Erythroblast (primary cell): Measurements from ENCODE around the gene AP2A2.

Source experiments
- DNase-seq, 2 experiments: peaks; one replicate each; lab custom pipeline; 2025; lab: John Stamatoyannopoulos, UW
- GATA1 ChIP-seq: IDR thresholded peaks from 2 replicates; pipeline ENCODE4 v1.6.1; 2011; ENCODE audit warnings: low read depth, mild to moderate bottlenecking, control low read depth, low read length, moderate library complexity
- POLR2A ChIP-seq: IDR thresholded peaks from 2 replicates; pipeline ENCODE4 v1.6.1; 2011; ENCODE audit warnings: mild to moderate bottlenecking, low read length

The AP2A2 gene

DNA sequence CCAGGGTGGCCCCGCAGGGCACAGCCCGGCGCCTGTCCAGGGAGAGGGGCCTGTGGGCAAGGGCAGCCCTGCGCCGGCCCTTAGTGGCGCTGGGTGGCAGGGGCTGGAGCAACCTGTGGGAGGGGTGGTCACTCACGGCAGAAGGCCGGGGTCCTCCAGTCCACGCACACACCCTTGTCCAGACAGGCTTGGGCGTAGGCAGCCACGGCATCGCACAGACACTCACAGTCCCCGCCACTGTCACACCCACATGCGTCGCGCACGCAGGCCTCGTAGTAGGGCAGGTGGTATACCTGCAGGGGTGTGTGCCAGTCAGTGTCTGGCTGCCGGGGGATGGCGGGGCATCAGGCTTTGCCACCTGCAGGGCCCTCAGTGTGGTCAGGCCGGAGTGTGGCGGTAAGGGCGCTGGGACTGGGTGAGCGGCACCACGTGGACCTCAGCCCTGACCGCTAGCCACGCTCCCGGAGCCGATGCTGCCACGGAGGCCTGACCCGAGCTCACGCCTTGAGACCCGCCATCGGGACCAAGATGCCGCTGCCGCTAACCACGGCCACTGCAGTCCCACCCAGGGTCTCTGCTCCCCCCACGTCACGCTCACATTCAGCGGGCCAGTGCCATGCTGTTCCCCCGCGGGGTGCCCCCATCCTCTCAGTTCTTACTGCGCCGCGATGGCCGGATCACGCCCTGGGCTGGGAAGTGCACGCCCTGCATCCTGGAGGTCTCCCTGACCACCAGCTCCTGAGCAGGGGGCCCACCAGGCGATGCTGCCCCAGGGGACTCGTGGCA lies 98.3 kb downstream of the AP2A2 start:
- DNase-seq = no peak
- TF ChIP-seq POLR2A (no peak), GATA1 (no peak)

DNA sequence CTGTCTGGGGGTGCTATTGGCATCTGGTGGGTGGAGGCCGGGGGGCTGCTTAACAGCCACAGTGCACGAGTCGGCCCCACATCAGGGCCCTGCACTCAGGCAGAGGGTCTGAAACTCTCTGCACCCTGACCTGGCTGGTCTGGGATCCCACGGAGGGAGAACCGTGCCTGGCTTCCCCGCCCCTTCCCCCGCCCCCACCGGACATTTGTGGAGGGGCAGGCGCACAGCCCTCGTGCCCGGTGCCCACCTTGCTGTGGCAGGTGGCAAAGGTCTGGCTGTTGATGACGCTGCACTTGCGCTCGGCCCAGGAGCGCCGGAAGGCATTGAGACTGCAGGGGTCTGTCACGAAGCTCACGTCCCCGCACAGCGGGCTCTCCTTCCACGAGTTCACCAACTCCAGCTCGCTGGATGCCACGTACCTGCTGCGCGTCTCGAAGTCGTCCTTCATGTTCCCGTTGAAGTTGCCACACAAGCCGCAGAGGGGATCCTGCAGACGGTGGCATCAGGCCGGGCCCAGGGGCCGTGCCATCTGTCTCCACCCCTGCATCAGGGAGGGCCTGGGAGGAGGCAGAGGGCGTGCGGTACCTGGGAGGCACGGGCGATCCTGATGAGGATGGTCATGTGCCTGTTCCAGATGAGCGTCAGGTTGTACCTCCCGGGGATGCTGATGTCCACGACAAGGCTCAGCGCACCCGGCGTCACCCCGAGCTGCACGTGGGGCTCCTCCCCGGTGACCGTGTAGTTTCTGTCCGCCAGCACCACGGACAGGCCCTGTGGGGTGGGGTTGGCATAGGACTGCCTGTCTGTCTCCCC lies 99.1 kb downstream of the AP2A2 start:
- no peak for DNase-seq
- TF ChIP-seq GATA1 (no peak), POLR2A (no peak)

GRCh38 chr11:1025410-1026162 lies 99.9 kb downstream of the AP2A2 start:
- no peak for TF ChIP-seq GATA1
- no peak for TF ChIP-seq POLR2A
- no peak for DNase-seq

- no peak for TF ChIP-seq POLR2A
- no peak for TF ChIP-seq GATA1
- no peak for DNase-seq
Measured at GRCh38 chr11:1026163-1026450, 100.4 kb downstream of the AP2A2 start.

DNA sequence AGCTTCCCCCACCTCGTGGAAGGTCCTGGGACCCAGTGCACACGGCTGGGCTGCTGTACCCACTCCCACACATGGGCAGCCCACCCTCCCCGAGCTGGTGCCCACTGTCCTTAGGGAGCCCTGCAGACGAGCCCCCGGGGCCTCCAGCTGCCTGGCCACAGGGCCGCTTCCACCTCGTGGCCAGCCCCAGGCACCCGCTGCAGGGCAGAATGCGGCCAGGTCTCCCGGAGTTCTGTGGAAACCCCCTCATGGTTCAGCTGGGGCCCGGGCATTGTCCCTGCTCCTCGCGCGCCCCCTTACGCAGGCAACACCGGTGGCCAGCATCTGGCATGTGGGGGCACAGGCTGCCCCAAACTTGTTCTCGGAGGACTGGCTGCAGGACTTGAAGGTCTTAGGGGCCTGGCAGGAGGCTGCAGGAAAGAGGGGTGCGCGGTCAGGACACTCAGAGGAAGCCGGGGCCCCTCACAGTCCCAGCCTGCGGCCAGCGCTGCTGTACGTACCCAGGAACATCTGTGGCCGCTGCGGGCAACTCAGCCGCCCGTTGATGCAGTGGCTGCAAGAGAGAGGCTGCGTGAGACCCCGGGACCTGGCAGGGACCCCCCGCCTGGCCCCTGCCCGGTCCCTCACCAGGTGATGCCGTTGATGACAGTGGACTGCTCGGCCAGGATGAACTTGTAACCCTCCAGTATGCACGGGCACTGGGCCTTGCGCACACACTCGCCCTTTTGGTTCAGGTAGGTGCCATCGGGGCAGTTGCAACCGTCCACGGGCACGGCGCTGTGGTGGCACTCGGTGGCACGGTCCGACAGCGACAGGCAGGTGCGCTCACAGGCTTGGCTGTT lies 101.2 kb downstream of the AP2A2 start:
- no peak for DNase-seq
- TF ChIP-seq POLR2A (no peak), GATA1 (no peak)

DNA sequence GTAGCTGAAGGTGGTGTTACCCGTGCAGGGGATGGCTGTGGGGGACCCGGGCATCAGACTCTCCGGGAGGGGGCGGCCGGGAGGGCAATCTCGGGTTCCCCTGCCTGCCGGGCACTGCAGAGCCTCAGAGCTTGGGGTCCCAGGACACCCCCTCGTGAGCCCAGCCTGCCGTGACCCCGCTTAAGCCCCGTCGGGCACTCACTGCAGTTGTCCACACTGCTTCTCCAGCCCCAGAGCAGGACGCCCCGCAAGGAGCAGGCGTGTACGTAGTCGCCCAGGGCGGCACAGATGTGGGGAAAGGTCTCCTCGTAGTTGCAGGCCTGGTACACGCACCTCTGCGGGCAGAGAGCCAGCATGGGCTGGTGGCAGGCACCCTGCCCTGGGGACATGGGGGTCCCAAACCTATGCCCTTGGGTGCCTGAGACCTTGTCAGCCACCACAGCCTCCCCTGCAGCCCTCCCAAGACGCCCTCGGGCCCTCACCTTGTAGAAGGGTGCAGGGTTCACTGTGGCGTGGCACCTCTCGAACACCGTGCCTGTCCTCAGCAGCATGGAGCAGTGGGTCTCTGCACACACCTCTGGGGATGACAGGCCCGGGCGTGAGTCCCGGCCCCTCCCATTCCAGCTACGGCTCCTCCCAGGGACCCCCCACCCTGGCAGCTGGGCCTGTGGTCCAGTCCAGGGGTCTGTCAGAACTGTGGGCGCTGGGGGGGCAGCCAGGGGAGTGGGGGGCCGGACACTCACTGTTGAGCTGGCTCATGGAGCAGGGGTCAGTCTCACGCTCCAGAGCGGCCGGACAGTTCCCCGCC lies 102.0 kb downstream of the AP2A2 start:
- no peak for DNase-seq
- TF ChIP-seq GATA1 (no peak), POLR2A (no peak)

DNA sequence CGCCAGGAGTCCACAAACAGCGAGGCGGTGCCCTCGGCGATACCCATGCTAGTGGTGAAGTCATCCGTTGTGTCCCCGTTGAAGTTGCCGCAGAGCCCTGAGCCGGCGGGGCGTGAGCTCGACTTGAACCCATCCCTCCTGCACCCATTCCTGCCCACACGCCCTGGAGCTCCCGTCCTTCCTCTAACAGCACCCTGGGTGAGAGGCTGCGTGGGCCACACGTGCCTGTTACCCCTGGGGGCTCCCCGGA lies 102.5 kb downstream of the AP2A2 start:
- TF ChIP-seq POLR2A = no peak
- no peak for TF ChIP-seq GATA1
- no peak for DNase-seq

DNA sequence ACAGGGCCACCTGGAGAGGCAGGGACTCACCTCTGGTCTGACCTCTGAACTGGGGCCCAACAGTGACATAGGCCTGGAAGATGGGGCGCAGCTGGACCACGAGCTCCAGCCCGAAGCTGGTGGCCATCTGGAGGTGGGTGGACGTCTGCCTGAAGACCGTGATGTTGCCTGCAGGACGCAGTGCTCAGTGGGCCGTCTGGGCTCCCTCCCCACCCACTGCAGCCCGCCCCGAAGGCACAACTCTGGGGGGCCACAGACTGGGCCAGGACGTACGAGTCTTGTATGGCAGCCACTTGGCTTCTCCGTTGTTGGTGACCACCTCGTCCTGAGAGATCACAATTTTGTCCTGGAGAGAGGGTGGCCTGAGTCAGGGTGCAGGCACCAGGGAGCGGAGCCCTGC lies 102.9 kb downstream of the AP2A2 start:
- TF ChIP-seq POLR2A (no peak), GATA1 (no peak)
- no peak for DNase-seq

DNA sequence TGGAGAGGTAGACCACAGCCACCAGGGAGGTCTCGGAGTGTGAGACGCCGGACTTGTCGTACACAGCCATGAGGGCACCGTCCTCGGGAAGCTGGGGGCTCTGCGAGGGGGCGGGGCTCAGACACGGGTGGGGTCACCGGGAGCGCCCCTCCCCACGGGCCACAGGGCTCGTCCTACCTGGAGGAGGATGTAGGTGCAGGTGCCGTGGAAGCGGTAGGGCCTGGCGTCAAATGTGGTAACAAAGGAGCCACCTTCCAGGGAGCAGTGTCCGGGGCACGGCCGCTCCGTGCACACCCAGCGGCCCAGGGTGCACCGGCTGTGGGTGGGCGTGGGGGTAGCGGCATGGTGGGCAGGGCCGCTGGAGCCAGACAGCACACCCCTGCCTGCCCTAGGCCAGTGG lies 103.4 kb downstream of the AP2A2 start:
- TF ChIP-seq POLR2A (no peak), GATA1 (no peak)
- no peak for DNase-seq

DNA sequence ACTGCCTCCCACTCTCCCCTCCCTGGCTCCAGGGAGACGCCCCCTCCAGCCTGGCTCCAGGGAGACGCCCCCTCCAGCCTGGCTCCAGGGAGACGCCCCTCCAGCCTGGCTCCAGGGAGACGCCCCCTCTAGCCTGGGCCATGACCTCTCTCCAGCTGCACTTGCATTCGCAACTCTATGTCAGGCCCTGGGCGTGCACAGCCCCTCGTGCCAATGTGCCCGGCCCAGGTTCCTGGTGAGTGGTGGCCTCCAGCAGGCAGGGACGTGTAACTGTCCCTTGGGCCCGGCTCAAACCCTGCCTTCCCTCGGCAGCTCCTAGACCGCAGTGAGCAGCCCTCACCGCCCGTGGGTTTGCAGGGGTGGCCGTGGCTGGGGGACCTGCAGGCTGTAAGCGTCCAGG lies 104.0 kb downstream of the AP2A2 start:
- TF ChIP-seq POLR2A (no peak), GATA1 (no peak)
- DNase-seq = no peak

DNA sequence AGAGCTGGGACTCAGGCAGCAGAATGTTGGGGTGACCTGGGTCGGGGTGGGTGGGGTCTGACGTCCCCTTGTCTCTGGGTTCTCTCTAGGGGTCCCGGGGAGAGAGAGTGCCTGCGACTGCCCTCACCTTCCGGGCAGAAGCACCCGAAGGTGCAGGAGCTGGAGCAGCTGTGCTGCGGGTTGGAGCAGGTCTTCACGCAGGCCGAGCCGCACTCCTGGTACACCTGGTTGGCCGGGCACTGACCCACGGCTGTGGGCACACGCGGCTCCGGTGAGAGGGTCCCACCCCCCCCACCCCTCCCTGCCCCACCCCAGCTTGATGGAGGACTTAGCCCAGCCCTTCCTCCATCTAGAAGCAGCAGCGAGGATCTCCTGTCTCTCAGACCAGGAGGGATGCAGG lies 104.4 kb downstream of the AP2A2 start:
- TF ChIP-seq GATA1 = no peak
- no peak for DNase-seq

DNA sequence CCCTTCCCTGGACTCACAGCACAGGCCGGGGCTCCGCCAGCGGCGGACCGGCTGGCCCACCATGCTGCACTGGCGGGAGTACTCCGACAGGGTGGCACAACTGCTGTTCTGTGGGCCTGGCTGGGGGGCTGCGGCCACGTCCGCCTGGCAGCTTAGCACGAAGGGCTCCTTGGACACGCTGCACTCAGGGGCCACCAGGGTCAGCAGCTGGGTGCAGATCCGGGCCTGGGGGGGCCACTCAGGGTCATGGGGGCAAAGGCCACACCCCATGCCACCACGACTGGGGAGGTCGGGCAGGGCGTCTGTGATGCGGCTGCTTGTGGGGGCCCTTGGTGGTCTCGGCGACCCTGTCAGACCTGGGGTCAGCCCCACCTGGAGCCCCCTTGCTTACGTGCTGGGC lies 104.9 kb downstream of the AP2A2 start:
- no peak for DNase-seq
- TF ChIP-seq GATA1 = no peak
- no peak for TF ChIP-seq POLR2A

DNA sequence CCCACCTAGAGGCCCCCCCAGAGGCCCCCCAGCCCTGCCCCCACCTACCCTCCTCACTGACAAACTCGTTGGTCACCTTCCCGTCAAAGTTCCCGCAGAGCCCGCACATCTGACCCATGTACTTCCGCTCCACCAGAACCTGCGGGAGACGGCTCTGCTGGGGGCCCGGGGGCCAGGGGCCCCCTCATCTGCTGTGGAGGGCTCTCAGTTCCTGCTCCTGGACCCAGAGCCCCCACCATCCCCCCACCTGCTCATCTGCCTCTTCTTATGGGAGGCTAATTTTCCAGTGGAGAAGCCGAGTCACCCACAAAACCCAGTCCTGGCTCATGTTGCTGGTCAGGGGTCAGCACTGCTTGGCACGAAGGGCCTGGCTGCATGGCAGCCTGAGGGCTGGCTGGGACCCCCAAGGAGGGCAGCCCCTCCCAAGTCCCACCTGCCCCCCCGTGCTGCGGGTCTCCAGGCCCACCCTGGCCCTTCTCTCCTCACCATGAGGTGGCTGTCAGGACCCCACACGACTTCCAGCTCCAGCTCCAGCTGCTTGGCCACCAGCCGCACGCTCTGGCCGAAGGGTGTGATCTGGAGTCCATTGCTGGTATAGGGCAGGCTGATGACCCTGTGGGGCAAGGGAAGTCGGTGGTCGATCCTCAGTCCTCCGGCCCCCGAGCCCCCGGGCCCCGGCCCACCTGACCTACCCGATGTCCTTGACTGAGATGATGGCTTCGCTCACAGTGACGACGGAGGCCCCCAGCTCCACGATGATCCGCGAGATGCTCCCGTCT lies 105.6 kb downstream of the AP2A2 start:
- TF ChIP-seq POLR2A = no peak
- TF ChIP-seq GATA1 = no peak
- DNase-seq = no peak
